Measurements from ENCODE around the gene GRAMD1B.

Gene GRAMD1B

GRCh38 chr11:123526027-123526805, 96.1 kb downstream of the GRAMD1B start:
- TF ChIP-seq POLR2A (IDR thresholded peaks at IDR 0.05; ENCODE audit: low read length), result no peak
- TF ChIP-seq GATA1 (IDR thresholded peaks at IDR 0.05; ENCODE audit: low read depth, low read length), result no peak

GRCh38 chr11:123526918-123527317, 96.8 kb downstream of the GRAMD1B start:
- no peak for TF ChIP-seq POLR2A (IDR thresholded peaks at IDR 0.05; ENCODE audit: low read length)
- DNase-seq, result no peak

More at GRCh38 chr11:123526027-123526805, 96.1 kb downstream of the GRAMD1B start:
- no peak for DNase-seq

- no peak for TF ChIP-seq GATA1 (IDR thresholded peaks at IDR 0.05; ENCODE audit: low read depth, low read length)
- no peak for TF ChIP-seq POLR2A (IDR thresholded peaks at IDR 0.05; ENCODE audit: low read length)
- DNase-seq, result no peak
Observed at GRCh38 chr11:123527526-123527925, 97.5 kb downstream of the GRAMD1B start.

GRCh38 chr11:123527947-123528346, 97.9 kb downstream of the GRAMD1B start:
- no peak for DNase-seq
- TF ChIP-seq GATA1 (IDR thresholded peaks at IDR 0.05; ENCODE audit: low read depth, low read length) (no peak), POLR2A (IDR thresholded peaks at IDR 0.05; ENCODE audit: low read length) (no peak)

- DNase-seq, result no peak
- TF ChIP-seq POLR2A (IDR thresholded peaks at IDR 0.05; ENCODE audit: low read length) (no peak), GATA1 (IDR thresholded peaks at IDR 0.05; ENCODE audit: low read depth, low read length) (no peak)
Observed at GRCh38 chr11:123531325-123531724, 101.3 kb downstream of the GRAMD1B start.

GRCh38 chr11:123532131-123532530, 102.1 kb downstream of the GRAMD1B start:
- DNase-seq, result no peak

GRCh38 chr11:123535401-123535800, 105.3 kb downstream of the GRAMD1B start:
- DNase-seq, result no peak
- no peak for TF ChIP-seq GATA1 (IDR thresholded peaks at IDR 0.05; ENCODE audit: low read depth, low read length)
- no peak for TF ChIP-seq POLR2A (IDR thresholded peaks at IDR 0.05; ENCODE audit: low read length)

More at GRCh38 chr11:123532131-123532530, 102.1 kb downstream of the GRAMD1B start:
- TF ChIP-seq GATA1 (IDR thresholded peaks at IDR 0.05; ENCODE audit: low read depth, low read length) (no peak), POLR2A (IDR thresholded peaks at IDR 0.05; ENCODE audit: low read length) (no peak)

- no peak for TF ChIP-seq POLR2A (IDR thresholded peaks at IDR 0.05; ENCODE audit: low read length)
- TF ChIP-seq GATA1 (IDR thresholded peaks at IDR 0.05; ENCODE audit: low read depth, low read length), result no peak
- no peak for DNase-seq
Observed at GRCh38 chr11:123536690-123537437, 106.8 kb downstream of the GRAMD1B start.

GRCh38 chr11:123537726-123538125, 107.7 kb downstream of the GRAMD1B start:
- TF ChIP-seq POLR2A (IDR thresholded peaks at IDR 0.05; ENCODE audit: low read length) (no peak), GATA1 (IDR thresholded peaks at IDR 0.05; ENCODE audit: low read depth, low read length) (no peak)
- no peak for DNase-seq

- no peak for TF ChIP-seq GATA1 (IDR thresholded peaks at IDR 0.05; ENCODE audit: low read depth, low read length)
- no peak for TF ChIP-seq POLR2A (IDR thresholded peaks at IDR 0.05; ENCODE audit: low read length)
- DNase-seq, result no peak
Observed at GRCh38 chr11:123543797-123544196, 113.7 kb downstream of the GRAMD1B start.

GRCh38 chr11:123544631-123545375, 114.7 kb downstream of the GRAMD1B start:
- no peak for DNase-seq

GRCh38 chr11:123545726-123546270, 115.7 kb downstream of the GRAMD1B start:
- TF ChIP-seq GATA1 (IDR thresholded peaks at IDR 0.05; ENCODE audit: low read depth, low read length) (no peak), POLR2A (IDR thresholded peaks at IDR 0.05; ENCODE audit: low read length) (no peak)
- DNase-seq, result no peak

More at GRCh38 chr11:123544631-123545375, 114.7 kb downstream of the GRAMD1B start:
- no peak for TF ChIP-seq GATA1 (IDR thresholded peaks at IDR 0.05; ENCODE audit: low read depth, low read length)
- TF ChIP-seq POLR2A (IDR thresholded peaks at IDR 0.05; ENCODE audit: low read length), result no peak

GRCh38 chr11:123546515-123546914, 116.4 kb downstream of the GRAMD1B start:
- TF ChIP-seq POLR2A (IDR thresholded peaks at IDR 0.05; ENCODE audit: low read length), result no peak
- TF ChIP-seq GATA1 (IDR thresholded peaks at IDR 0.05; ENCODE audit: low read depth, low read length), result no peak
- no peak for DNase-seq

- TF ChIP-seq GATA1 (IDR thresholded peaks at IDR 0.05; ENCODE audit: low read depth, low read length), result no peak
- no peak for TF ChIP-seq POLR2A (IDR thresholded peaks at IDR 0.05; ENCODE audit: low read length)
- no peak for DNase-seq
Observed at GRCh38 chr11:123547180-123547579, 117.1 kb downstream of the GRAMD1B start.

Data from erythroblast (primary cell).